Measurements from ENCODE around the gene MGRN1.

Gene MGRN1

DNA sequence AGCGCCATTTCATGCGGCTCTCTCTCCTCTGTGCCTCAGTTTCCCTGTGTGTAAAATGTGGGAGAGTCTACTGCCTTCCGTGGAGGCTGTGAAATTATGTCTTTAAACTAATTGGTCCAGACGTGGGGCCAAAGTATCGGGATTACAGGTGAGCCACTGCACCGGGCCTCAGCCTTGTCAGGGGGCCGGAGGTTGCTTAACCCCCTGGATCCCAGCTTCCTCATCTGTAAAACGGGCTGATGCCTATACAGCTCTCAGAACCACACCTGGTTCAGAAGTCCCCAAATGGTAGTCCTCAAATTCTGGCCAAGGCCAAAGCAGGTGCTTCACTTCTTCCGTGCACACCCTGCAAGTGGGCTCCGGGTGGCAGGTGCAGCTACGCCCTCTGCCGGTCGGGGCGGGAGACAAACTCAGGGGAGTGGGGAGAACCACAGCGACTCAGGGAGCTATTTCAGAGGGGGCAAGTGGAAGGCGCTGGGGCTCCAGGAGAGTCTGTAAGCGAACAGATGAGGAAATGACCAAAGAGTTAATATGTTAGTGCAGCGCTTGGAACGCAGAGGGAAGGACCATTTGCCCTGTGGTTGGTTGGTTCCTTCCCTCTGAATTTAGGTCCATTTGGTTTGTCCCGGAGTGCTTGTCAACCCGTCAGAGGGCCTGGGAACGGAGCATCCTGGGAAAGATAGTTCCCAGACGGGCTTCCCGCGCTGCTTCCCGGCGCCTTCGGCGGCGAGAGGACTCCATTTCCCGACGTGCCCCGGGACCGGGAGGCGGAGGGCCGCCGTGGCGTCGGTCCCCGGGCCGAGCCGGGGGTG lies at the start of gene MGRN1:
MGRN1 (plus strand) TSS at position 812 of the 812 bp plus-strand sequence. CDS start 135 bp downstream, outside the sequence.
- DNase-seq (ENCODE audit: low read depth): peak; percentile 89

DNA sequence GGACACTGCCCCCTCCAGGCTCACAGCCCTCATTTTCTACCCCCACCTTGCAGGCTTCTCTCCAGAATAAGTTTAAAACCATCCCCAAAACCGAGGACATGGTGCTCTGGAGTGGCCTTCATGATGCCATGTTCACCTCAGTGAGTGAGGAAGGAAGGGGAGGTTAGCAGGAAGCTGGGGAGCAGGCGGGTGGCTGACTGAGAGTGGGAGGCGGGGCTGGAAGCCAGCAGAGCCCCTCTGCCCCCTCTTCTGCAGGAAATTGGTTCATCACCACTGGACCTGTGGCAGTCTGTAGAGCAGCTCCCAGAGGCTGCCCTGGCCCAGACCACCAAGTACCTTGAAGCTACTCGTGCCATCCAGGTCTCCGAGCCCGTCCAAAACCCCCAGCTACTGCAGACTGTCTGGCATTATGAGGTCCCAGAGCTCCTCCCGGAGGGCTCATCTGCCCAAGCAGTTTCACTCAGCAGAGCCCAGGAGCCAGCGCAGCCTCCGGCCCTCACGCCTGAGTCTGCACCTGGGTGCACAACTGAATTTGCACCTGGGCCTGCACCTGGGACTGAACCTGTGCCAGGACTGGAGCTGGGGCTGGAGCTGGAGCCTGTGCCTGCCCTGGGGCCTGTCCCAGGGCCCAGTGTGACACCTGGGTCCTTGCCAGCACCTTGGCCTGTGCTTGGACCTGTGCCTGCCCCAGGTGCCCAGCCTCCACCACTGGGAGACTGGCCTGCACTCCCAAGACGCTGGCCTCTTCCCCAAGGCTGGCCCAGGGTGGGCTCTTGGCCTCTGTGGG lies 49.5 kb upstream of the MGRN1 start:
- DNase-seq (ENCODE audit: low read depth): no peak

DNA sequence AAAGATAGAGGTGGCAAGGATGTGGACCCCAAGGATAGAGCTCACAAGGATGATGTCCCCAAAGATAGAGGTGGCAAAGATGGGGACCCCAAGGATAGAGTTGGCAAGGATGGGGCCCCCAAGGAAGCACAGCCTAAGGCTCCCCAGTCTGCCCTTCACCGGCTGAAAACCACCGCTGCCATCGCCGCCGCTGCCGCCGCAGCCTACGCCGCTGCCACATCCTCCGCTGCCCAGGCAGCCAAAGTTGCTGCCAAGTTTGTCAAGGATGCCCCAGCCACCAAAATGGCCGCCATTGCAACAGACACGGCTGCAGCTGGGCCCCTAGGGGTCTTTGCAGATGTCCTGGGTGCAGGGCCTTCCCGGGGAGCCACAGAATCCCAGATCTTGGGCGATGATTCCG lies 48.6 kb upstream of the MGRN1 start:
- DNase-seq (ENCODE audit: low read depth): no peak

DNA sequence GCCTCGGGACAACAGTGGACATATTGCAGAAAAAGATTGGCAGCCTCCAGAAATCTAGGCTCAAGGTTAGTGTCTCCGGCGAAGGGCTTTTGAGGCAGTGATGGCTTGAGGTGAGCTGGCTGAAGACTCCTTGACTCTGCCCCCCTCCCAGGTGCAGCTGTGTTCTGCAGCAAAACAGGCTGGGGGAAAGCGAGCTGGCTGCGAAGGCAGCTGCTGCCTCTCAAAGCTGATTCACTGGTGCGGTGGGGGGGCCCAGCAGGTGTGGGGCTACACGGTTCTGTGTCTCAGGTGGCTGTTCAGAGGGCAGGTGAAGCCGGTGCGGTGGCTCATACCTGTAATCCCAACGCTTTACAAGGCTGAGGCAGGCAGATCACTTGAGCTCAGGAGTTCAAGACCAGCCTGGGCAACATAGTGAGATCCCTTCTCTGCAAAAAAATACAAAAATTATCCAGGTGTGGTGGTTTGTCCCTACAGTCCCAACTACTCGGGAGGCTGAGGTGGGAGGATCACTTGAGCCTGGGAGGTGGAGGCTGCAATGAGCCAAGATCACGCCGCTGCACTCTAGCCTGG lies 45.6 kb upstream of the MGRN1 start:
- DNase-seq (ENCODE audit: low read depth): no peak

DNA sequence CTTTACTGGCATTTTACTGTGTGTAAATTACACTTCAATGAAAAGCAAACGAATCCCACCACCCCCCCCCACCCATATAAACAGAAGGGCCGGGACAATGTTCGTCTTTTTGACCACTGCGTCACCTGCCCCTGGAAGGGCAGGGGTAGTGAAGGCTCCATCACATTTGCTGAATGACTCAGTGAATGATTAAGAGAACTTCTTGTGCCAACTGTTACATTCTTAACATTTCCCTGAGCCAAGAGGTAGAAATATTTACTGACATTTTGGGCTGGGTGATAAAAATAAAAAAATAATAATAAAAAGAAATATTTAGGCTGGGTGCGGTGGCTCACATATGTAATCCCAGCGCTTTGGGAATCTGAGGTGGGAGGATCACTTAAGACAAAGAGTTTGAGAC lies 44.4 kb upstream of the MGRN1 start:
- no peak for DNase-seq (ENCODE audit: low read depth)

DNA sequence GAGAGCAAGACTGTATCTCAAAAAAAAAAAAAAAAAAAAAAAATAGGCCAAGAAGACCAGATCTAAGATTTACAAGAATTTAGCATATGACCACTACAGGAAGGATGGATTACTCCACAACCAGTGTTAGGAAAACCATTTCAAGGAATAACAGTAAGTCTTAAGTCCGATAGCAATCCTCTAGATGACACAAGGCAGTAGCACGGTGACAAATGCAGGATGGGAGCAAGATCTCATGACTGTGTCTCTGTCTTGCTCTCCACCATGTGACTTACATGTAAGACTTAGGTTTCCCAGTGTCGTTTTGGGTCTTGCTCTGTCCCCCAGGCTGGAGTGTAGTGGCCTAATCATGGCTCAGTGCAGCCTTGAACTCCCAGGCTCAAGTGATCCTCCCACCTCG lies 40.7 kb upstream of the MGRN1 start:
- no peak for DNase-seq (ENCODE audit: low read depth)

DNA sequence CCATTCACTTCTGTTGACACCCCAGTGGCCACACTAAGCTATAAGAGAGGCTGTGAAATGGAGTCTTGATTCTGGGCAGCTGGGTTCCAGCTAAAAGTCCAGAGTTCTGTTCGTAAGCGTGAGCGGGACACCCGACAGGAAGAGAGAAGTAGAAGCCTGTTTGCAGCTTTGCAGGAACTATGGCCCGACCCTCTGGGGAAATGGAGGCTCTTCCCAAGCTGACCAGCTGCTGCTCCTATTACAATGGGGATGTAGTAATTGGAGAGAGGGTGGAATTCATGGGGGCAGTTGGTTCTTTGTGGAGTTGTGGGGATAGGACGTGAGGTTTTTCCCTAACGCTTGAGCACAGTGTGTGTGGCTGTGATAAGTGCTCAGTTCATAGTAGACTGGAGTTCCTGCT lies 38.3 kb upstream of the MGRN1 start:
- DNase-seq (ENCODE audit: low read depth): no peak

DNA sequence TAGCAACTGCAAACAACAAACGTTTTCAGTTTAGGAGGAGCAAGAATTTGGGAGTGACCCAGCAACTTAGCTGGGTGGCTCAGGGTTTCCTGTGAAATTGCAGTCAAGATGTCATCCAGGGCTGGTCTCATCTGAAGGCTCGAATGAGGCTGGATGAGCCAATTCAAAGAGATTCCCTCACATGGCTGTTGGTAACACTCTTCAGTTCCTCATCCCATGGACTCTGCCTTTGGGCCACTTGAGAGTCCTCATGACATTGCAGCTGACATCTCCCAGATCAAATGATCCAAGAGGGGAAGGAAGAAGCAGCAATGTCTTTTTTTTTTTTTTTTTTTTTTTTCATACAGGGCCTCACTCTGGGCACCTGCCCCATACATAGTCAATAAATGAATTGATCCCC lies 36.2 kb upstream of the MGRN1 start:
- no peak for DNase-seq (ENCODE audit: low read depth)

DNA sequence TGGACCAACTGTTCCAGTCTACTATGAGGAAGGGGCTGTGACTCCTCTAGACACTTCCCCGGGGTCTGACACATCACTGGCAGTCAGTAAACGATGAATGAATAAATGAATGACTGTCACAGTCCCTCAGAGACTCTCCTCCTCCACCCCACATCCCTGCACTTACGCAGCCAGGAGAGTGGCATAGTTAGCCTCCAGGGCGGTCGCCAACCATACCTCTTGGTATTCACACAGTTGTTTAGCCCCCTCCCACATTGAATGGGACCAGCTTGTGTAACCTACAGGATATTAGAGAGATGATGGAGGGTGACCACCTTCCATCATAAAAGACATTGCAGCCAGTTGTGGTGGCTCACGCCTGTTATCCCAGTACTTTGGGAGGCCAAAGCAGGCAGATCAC lies 35.7 kb upstream of the MGRN1 start:
- no peak for DNase-seq (ENCODE audit: low read depth)

DNA sequence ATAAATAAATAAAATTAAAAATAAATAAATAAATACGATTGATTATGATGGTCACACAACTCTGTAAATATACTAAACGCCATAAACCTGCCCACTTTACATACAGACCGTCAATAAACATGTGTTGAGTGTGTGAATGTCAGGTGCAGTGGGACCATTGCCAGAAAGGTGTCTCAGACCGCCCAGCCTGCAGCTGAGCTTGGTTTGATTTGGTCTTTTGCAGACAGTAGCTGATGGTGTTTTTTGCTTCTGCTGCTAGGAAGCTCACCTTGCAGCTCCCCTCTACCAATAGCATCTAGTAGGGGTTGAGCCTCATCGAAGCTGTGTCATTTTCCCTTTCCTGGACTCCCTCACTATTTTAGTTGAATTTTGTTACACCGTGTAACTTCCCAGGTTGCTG lies 33.4 kb upstream of the MGRN1 start:
- DNase-seq (ENCODE audit: low read depth): no peak

DNA sequence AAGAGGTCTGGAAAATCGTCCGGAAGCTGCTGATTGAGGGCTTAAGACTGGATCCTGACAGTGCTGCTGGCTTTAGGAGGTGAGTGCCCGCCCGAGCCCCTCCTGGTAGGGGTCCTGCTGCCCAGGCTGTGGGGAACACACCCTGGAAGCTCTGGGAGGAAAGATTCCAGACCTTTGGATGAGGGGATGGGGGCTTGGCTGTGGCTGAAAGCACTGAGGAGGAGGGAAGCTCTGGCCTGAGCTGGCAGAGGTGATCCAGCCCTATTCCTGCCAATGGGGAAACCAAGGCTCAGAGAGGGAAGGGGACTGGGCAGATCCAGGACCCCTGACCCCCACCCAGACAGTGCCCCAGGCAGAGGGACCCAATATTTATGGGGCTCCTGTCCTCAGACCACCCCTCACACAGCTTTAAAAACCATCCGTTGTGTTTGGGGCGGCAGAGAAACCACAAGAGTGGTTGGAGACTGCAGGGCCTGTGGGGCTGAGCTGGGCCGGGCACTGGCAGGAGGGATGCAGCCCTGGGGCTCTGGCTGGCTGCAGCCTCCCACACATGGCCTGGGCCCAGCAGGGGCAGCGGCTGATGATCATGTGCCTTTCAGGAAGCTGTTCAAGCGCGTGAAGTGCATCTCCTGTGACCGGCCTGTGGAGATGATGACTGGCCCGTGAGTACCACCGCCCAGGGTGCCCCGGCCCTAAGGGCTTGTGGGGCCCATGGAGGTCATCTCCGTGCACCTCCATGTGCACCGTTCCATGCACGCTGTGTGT lies 32.7 kb upstream of the MGRN1 start:
- no peak for DNase-seq (ENCODE audit: low read depth)

DNA sequence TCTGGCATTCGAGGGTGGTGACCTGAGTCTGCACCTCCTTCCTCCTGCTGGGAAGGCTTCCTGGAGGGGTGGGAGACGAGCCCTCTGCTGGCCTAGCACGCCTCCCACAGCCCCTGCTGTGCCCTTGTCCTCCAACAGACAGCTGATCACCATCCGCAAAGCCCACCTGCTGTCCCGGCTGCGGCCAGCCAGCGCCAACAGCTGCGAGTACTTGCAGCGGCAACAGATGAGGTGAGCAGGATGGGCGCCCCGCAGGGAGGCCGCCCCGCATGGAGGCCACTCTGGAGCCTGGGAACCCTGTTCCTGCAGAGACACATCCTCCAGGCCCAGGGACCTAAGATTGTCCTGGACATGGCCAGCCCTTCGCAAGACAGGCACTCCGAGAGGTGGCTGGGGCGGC lies 31.5 kb upstream of the MGRN1 start:
- DNase-seq (ENCODE audit: low read depth): no peak

DNA sequence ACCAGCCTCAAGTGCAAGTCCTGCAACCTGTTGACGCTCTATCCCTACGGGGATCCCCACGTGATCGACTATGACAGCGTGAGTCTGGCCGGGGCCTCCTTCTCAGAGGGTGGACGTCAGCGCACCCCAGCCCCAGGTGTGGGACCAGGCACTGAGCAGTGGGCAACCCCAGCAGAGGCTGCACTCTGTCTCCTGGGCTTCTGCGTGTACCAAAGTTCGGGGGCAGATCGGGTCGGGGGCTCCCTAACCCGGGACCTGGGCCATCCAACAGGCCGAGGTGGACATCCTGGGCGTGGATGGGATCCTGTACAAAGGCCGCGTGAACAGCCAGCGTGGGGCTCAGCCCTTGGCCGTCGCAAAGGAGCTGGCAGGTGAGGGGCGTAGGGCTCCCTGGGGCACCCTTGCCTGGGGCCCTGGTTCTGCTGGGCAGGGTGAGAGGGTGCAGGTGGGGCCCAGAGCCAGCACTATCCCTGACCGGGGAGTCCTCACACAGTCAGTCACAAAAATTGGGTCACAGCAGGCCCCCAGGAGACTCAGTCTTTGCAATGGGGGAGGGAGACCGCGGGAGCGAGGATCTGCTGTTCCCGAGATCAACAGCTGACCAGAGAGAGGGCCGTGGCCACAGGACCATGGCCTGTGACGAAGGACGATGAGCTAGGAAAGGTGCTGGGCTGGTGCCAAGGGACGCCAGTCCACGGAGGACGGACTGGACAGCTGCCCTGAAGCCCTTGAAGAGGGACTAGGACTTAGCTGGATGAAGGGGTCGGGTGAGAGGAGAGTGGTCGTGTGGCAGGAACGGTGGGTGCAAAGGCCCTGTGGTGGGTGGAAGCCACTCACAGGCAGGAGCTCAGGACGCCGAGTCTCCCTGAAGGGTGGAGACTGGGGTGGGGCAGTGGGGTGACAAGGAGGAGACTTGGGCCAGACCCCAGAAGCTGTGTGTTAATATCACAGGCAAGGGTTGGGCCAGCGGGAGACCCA lies 29.9 kb upstream of the MGRN1 start:
- no peak for DNase-seq (ENCODE audit: low read depth)

DNA sequence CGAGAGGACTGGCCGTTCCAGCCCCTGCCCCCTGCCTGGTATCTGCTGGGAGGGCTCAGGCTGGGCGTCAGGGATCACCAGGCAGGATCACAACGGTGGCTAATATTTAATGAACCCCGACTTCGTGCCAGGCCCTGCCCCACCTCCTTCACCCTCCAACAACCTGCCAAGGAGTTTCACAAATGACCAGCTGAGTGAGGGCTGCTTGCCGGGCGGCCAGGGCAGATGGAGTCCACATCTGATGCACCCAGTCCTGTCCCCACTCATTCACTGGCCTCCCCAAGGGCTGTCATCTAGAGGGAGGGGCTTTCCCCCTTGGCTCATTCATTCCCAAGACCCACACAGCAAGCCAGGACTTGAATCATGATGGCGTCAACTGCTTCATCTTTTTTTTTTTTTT lies 27.5 kb upstream of the MGRN1 start:
- DNase-seq (ENCODE audit: low read depth): no peak

DNA sequence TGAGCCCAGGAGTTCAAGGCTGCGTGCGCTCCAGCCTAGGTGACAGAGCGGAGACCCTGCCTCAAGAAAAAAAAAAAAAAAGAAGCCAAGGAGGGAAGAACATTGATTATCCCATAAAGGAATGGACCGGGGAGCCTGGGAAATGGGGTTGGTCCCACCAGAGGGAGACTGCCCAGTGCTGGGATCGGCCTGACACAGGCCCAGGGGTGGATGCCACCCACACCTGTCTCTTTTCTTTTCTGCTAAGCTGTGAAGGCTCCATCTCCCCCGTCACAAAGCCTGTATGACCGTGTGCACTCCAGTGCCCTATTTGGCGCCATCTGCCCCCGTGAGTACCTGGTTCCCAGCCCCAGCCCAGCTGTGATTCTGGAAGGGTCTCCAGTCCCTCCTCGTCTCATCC lies 25.6 kb upstream of the MGRN1 start:
- DNase-seq (ENCODE audit: low read depth): no peak

DNA sequence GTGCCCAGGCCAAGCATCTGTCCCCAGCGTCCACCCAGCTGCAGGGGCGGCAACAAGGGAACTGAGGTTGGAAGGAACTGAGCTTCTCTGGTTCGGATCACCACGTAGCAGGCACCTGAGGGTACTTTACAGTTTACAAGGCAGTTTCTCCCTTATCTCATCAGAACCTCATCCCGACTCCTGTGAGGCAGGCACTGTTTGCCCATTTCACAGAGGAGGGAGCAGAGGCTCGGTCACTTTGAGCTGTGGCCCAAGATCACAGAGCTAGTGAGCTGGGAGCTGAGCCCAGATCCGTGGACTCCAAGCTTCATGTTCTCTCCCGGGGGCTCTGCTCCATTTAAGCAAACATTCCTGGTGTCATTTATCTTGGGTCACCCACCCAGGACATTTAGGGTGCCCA lies 25.1 kb upstream of the MGRN1 start:
- DNase-seq (ENCODE audit: low read depth): no peak

DNA sequence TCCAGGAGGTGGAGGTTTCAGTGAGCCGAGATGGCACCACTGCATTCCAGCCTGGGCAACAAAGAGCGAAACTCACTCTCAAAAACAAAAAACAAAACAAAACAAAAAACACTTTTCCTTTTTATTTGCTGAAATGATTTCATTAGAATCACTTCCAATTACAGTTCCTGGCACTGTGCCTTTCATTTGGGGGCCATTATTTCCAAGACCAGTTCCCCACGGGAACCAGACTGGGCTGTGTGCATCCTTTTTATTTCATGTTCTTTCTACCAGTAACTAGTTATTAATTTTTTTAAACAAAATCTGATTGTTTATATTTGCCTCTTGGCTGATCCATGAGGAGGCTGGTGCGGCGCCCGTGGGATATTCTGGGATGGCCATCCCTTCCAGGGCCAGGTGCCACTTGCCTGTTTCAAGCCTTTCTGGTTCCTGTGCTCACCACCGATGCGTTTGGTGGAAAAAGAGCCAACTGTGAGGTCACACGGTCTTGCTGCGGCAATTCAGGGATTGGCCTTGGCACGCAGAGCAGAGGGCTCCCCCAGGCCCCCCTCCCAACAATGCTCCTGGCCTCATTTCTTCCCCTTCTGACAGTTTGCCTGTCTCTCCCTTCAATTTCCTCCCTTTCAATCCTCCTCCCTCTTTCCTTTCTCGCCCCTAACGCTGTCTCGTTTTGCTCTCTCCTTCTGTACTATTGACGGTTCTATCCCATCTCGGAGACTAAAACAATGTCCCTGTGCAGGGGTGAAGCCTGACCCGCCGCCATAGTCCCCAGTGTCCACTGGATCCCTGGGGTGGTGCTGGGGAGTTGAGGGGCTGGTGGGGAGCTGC lies 23.4 kb upstream of the MGRN1 start:
- no peak for DNase-seq (ENCODE audit: low read depth)

DNA sequence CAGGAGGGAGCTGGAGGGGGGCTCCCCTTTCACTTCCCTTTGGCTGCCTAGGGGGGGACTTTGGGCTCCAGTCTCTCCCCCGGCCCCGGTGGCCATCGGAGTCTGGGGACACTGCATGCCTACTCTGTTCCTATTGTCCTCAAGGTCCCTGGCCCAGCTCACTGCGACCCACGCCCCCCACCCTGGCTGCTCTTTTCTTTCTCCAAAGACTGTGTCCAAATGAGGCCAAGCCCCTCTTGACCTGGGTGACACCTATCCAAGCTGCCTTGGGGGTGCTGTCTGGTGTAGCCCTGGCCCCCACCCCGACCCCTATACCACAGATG lies 22.8 kb upstream of the MGRN1 start:
- DNase-seq (ENCODE audit: low read depth): no peak

DNA sequence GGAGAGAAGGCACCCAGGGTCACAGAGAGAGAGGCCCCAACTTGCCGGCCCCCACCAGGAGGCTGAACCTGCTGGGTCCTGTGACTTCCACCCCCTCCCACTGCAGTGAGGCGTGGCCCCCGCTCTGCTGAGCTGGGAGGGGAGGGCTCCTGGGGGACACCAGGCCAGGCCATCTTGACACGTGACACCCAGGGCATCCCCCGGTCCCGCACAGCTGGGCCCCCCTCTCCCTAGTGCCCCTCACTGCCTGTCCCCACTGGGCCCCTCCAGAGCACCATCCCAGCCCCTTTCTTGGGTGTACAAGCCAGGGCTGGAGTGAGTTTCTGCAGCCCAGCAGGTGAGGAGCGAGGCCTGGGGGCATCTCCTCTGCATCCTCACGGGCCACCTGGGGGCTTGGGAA lies 22.3 kb upstream of the MGRN1 start:
- DNase-seq (ENCODE audit: low read depth): no peak

DNA sequence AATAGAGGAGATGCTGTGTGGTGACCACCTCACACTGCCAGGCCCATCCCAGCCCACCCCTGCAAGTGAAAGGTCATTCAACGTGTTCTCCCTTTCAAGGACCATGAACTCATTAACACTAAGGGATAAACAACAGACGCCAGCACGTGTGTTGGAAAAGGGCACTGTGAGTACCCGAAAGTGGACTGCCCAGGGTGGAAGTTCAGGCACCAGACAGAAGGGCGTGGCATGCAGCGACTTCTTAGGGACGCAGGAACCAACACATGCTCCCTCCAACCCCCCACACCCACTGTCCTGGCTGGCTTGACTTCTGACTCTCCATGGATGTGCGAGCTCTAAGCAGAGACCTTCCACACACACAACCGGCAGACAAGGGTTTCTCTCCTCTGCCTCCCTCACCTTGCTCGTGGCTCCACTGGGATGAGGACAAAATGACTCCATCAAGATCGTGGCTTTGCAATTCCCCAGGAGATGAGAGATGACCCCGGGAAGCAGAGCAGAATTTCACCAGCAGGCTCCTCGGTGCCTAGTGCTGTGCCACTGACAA lies 20.9 kb upstream of the MGRN1 start:
- no peak for DNase-seq (ENCODE audit: low read depth)

Data from GM04503 (cell line).